ENCODE data around the gene TYK2. TPM values are rescaled to one million over a fixed set of nuclear protein-coding genes. Genes with fewer than 3 reads are reported as not detected.

The TYK2 gene
- total and polyA plus RNA-seq, 2 of the 13 experiments (the other 11 are each of a cell fraction or from before 2014, with no cell fraction given): 38.8 to 60.1 TPM

DNA sequence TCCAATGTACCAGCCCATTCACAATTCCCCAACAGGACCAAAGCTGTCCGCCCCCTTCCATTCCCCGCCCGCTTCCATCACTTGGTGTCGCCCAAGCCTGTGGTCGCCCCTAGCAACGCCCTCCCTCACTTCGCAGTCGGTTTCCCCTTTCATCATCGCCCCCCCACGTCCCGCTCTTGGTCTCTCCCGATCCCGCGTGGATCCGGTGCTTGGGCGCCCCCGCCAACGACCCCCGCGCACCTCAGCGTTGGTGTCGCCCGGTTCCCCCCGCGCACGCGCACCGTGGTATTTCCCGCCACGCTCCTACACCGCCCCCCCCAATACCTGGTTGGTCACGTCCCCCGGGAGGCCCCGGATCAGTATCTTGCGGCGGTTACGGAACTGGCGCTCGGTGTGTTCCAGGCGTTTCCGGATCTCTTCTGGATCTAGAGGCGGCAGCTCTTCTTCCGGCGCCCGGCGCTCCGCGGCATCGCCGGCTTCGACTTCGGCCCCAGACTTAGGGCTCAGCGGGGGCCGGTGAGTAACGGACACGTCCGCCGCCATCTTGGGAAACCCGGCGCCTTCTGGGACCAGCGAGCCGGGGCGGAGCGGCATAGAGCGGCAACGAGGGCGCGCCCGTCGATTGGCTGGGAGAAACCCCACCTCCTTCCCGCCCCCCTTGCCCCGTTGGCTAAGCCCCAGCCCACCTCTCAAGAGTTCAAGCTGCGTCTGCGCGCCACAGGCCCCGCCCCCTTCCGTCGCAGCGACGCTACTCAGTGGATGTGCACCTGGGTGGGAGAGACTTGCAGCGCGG is 47.2 kb downstream of the TYK2 start, which contains the start of gene RAVER1 (continued):
- TF ChIP-seq, protein P1, sequence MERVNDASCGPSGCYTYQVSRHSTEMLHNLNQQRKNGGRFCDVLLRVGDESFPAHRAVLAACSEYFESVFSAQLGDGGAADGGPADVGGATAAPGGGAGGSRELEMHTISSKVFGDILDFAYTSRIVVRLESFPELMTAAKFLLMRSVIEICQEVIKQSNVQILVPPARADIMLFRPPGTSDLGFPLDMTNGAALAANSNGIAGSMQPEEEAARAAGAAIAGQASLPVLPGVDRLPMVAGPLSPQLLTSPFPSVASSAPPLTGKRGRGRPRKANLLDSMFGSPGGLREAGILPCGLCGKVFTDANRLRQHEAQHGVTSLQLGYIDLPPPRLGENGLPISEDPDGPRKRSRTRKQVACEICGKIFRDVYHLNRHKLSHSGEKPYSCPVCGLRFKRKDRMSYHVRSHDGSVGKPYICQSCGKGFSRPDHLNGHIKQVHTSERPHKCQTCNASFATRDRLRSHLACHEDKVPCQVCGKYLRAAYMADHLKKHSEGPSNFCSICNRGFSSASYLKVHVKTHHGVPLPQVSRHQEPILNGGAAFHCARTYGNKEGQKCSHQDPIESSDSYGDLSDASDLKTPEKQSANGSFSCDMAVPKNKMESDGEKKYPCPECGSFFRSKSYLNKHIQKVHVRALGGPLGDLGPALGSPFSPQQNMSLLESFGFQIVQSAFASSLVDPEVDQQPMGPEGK (CRISPR knock-in tag; IDR thresholded peaks at IDR 0.05): peak; percentile 76
- TF ChIP-seq, protein P2, sequence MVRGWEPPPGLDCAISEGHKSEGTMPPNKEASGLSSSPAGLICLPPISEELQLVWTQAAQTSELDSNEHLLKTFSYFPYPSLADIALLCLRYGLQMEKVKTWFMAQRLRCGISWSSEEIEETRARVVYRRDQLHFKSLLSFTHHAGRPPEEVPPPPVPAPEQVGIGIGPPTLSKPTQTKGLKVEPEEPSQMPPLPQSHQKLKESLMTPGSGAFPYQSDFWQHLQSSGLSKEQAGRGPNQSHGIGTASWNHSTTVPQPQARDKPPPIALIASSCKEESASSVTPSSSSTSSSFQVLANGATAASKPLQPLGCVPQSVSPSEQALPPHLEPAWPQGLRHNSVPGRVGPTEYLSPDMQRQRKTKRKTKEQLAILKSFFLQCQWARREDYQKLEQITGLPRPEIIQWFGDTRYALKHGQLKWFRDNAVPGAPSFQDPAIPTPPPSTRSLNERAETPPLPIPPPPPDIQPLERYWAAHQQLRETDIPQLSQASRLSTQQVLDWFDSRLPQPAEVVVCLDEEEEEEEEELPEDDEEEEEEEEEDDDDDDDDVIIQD (CRISPR knock-in tag; IDR thresholded peaks at IDR 0.05; ENCODE audit: low read depth): no peak
- peak; percentile 11; the same call in 1 of the 2 replicates for TF ChIP-seq GATAD2A (CRISPR knock-in tag; IDR thresholded peaks at IDR 0.05)
- peak; percentile 86 for TF ChIP-seq ZNF143 (CRISPR knock-in tag; IDR thresholded peaks at IDR 0.05)
- TF ChIP-seq, protein P3, sequence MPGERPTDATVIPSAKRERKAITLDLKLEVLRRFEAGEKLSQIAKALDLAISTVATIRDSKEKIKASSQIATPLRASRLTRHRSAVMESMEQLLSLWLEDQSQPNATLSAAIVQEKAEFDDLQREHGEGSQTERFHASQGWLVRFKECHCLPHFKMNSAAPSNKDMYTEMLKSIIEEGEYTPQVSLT (CRISPR knock-in tag; IDR thresholded peaks at IDR 0.05; ENCODE audit: borderline replicate concordance, low read depth): no peak
- TF ChIP-seq, protein P4, sequence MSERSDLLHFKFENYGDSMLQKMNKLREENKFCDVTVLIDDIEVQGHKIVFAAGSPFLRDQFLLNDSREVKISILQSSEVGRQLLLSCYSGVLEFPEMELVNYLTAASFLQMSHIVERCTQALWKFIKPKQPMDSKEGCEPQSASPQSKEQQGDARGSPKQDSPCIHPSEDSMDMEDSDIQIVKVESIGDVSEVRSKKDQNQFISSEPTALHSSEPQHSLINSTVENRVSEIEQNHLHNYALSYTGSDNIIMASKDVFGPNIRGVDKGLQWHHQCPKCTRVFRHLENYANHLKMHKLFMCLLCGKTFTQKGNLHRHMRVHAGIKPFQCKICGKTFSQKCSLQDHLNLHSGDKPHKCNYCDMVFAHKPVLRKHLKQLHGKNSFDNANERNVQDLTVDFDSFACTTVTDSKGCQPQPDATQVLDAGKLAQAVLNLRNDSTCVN (CRISPR knock-in tag; IDR thresholded peaks at IDR 0.05; ENCODE audit: borderline replicate concordance): peak; percentile 26; the same call in 1 of the 2 replicates
- TF ChIP-seq, protein P5, sequence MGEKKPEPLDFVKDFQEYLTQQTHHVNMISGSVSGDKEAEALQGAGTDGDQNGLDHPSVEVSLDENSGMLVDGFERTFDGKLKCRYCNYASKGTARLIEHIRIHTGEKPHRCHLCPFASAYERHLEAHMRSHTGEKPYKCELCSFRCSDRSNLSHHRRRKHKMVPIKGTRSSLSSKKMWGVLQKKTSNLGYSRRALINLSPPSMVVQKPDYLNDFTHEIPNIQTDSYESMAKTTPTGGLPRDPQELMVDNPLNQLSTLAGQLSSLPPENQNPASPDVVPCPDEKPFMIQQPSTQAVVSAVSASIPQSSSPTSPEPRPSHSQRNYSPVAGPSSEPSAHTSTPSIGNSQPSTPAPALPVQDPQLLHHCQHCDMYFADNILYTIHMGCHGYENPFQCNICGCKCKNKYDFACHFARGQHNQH (CRISPR knock-in tag; IDR thresholded peaks at IDR 0.05): 0 out of 2 replicates have a peak, but pooled peaks have one; percentile 15
- no peak for TF ChIP-seq RFX5 (IDR thresholded peaks at IDR 0.05; ENCODE audit: low read depth, low read length)
- TF ChIP-seq ZNF607 (CRISPR knock-in tag; IDR thresholded peaks at IDR 0.05; ENCODE audit: borderline replicate concordance): 0 out of 2 replicates have a peak, but pooled peaks have one; percentile 59
- peak; percentile 30; the same call in 1 of the 2 replicates for TF ChIP-seq ZNF333 (CRISPR knock-in tag; IDR thresholded peaks at IDR 0.05; ENCODE audit: borderline replicate concordance)
- no peak for TF ChIP-seq NR2F2 (IDR thresholded peaks at IDR 0.05; ENCODE audit: borderline replicate concordance, low read depth)
- TF ChIP-seq, protein P6, sequence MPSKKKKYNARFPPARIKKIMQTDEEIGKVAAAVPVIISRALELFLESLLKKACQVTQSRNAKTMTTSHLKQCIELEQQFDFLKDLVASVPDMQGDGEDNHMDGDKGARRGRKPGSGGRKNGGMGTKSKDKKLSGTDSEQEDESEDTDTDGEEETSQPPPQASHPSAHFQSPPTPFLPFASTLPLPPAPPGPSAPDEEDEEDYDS (CRISPR knock-in tag; IDR thresholded peaks at IDR 0.05): peak; percentile 83
- peak; percentile 42; the same call in 1 of the 2 replicates for TF ChIP-seq ZNF768 (CRISPR knock-in tag; IDR thresholded peaks at IDR 0.05)
- 0 out of 2 replicates have a peak, but pooled peaks have one; percentile 54 for TF ChIP-seq RELA (CRISPR knock-in tag; IDR thresholded peaks at IDR 0.05)
- peak; percentile 69; the same call in 1 of the 2 replicates for TF ChIP-seq POLR2AphosphoS2 (IDR thresholded peaks at IDR 0.05; ENCODE audit: low read depth, low read length)
- no peak for TF ChIP-seq RBM22 (optimal IDR thresholded peaks at IDR 0.05; ENCODE audit: low read length)
- peak; percentile 86 for TF ChIP-seq RBM39 (IDR thresholded peaks at IDR 0.05; ENCODE audit: low read depth, low read length, poor library complexity, severe bottlenecking)
- TF ChIP-seq FOXP1 (IDR thresholded peaks at IDR 0.05): no peak
- TF ChIP-seq FOXP1 (CRISPR knock-in tag; IDR thresholded peaks at IDR 0.05): no peak
